BLaER1 treated with 17β-estradiol and CSF1 and Interleukin-3, amounts not matched to agents 10 nM and 100 nM (cell line): ENCODE data around the gene CD40.

Source experiments
- H3K27ac ChIP-seq, 11 experiments: shearing (Covaris generic); formaldehyde crosslinking; 2 replicates each; pipeline ENCODE4 v1.8.1; 2022
- H3K27me3 ChIP-seq, 11 experiments: shearing (Covaris generic); formaldehyde crosslinking; 2 replicates each; pipeline ENCODE4 v1.8.1; 2022
- H3K36me3 ChIP-seq, 11 experiments: shearing (Covaris generic); formaldehyde crosslinking; 2 replicates each; pipeline ENCODE4 v1.8.1; 2022
- H3K4me1 ChIP-seq, 10 experiments: shearing (Covaris generic); formaldehyde crosslinking; 2 replicates each; pipeline ENCODE4 v1.8.1; 2022
- H3K4me2 ChIP-seq, 11 experiments: shearing (Covaris generic); formaldehyde crosslinking; 2 replicates each; pipeline ENCODE4 v1.8.1; 2022
- H3K4me3 ChIP-seq, 10 experiments: shearing (Covaris generic); formaldehyde crosslinking; 2 replicates each; pipeline ENCODE4 v1.8.1; 2022
- H3K9ac ChIP-seq, 11 experiments: shearing (Covaris generic); formaldehyde crosslinking; 2 replicates each; pipeline ENCODE4 v1.8.1; 2022
- H3K9me3 ChIP-seq, 11 experiments: shearing (Covaris generic); formaldehyde crosslinking; replicated peaks in 1 of 11; 2 replicates each; pipeline ENCODE4 v1.8.1; 2022
- H4K20me1 ChIP-seq, 11 experiments: shearing (Covaris generic); formaldehyde crosslinking; 2 replicates each; pipeline ENCODE4 v1.8.1; 2022
- Cebpa-rat ChIP-seq, 11 experiments: shearing (Covaris generic); IDR thresholded peaks; 2 replicates each; pipeline ENCODE4 v1.8.1; 2022

The CD40 gene

GRCh38 chr20:46117704-46118467, at the start of gene CD40:
TSS of gene CD40 (plus strand) at chr20:46118314. CDS start at chr20:46118344, 30 bp downstream.
- Histone ChIP-seq H3K36me3 (peaks cover 8 to 19% (median 15%) of the 10 kb centered on the region in 11 experiments; a peak in 20 of 22 replicates), H3K27me3 (no peaks in the 10 kb centered on the region), H3K27ac (peak within 1 kb of the TSS; percentile 58 to 87 (median 83); a peak in 21 of 22 replicates), H3K4me3 (peak within 1 kb of the TSS; percentile 52 to 77 (median 68)), H3K4me1 (peaks cover 46 to 79% (median 63%) of the 10 kb centered on the region in 10 experiments), H3K4me2 (peak within 1 kb of the TSS; percentile 78 to 99 (median 96)), H4K20me1 (peaks cover 20 to 45% (median 43%) of the 10 kb centered on the region in 11 experiments; a peak in 20 of 22 replicates), H3K9me3 (no peaks in the 10 kb centered on the region), H3K9ac (peak within 1 kb of the TSS; percentile 66 to 82 (median 78))
- TF ChIP-seq Cebpa-rat (IDR thresholded peaks at IDR 0.05) = no peak

GRCh38 chr20:46070215-46070900, 47.8 kb upstream of the CD40 start:
- Histone ChIP-seq H3K4me1 (peaks cover 0 to 22% (median 0%) of the 10 kb centered on the region in 10 experiments; a peak in 6 of 20 replicates), H3K36me3 (peaks cover 68 to 97% (median 85%) of the 10 kb centered on the region in 11 experiments), H3K9me3 (no peaks in the 10 kb centered on the region), H3K27ac (peak overlapping the region in 1 of 11 experiments; percentile 4; a peak in 1 of 22 replicates), H4K20me1 (peaks cover 51 to 100% (median 90%) of the 10 kb centered on the region in 11 experiments; a peak in 20 of 22 replicates), H3K9ac (no peak overlapping the region), H3K27me3 (no peaks in the 10 kb centered on the region), H3K4me2 (peak overlapping the region in 3 of 11 experiments; percentile 10 to 42 (median 25); a peak in 4 of 22 replicates), H3K4me3 (no peak overlapping the region)
- TF ChIP-seq Cebpa-rat (IDR thresholded peaks at IDR 0.05) = no peak

- Histone ChIP-seq H3K4me2 (no peak overlapping the region), H4K20me1 (peaks cover 57 to 100% (median 90%) of the 10 kb centered on the region in 11 experiments; a peak in 21 of 22 replicates), H3K9ac (no peak overlapping the region), H3K27ac (no peak overlapping the region), H3K9me3 (no peaks in the 10 kb centered on the region), H3K4me3 (no peak overlapping the region), H3K27me3 (no peaks in the 10 kb centered on the region), H3K36me3 (peaks cover 68 to 97% (median 85%) of the 10 kb centered on the region in 11 experiments), H3K4me1 (peaks cover 0 to 22% (median 0%) of the 10 kb centered on the region in 10 experiments; a peak in 6 of 20 replicates)
- TF ChIP-seq Cebpa-rat (IDR thresholded peaks at IDR 0.05) = no peak
Measured at GRCh38 chr20:46071573-46071972, 46.5 kb upstream of the CD40 start.

- no peak overlapping the region for H3K9ac ChIP-seq
- no peak for TF ChIP-seq Cebpa-rat (IDR thresholded peaks at IDR 0.05)
- no peak overlapping the region for H3K4me2 ChIP-seq
- H3K27ac ChIP-seq = no peak overlapping the region
- no peaks in the 10 kb centered on the region for H3K9me3 ChIP-seq
- peaks cover 71 to 100% (median 97%) of the 10 kb centered on the region in 11 experiments; a peak in 21 of 22 replicates for H4K20me1 ChIP-seq
- H3K27me3 ChIP-seq = no peaks in the 10 kb centered on the region
- no peak overlapping the region for H3K4me3 ChIP-seq
- H3K36me3 ChIP-seq = peaks cover 68 to 97% (median 85%) of the 10 kb centered on the region in 11 experiments
- peaks cover 0 to 22% (median 0%) of the 10 kb centered on the region in 10 experiments; a peak in 6 of 20 replicates for H3K4me1 ChIP-seq
Measured at GRCh38 chr20:46073024-46073423, 45.1 kb upstream of the CD40 start.

- Histone ChIP-seq H3K4me3 (no peak overlapping the region), H3K27me3 (no peaks in the 10 kb centered on the region), H3K27ac (no peak overlapping the region), H3K36me3 (peaks cover 68 to 97% (median 85%) of the 10 kb centered on the region in 11 experiments), H3K9ac (no peak overlapping the region), H4K20me1 (peaks cover 75 to 100% (median 97%) of the 10 kb centered on the region in 11 experiments; a peak in 21 of 22 replicates), H3K4me1 (peaks cover 0 to 22% (median 0%) of the 10 kb centered on the region in 10 experiments; a peak in 6 of 20 replicates), H3K9me3 (no peaks in the 10 kb centered on the region), H3K4me2 (no peak overlapping the region)
- no peak for TF ChIP-seq Cebpa-rat (IDR thresholded peaks at IDR 0.05)
Measured at GRCh38 chr20:46073443-46073842, 44.7 kb upstream of the CD40 start.

GRCh38 chr20:46074006-46074405, 44.1 kb upstream of the CD40 start:
- H3K27ac ChIP-seq = no peak overlapping the region
- no peaks in the 10 kb centered on the region for H3K9me3 ChIP-seq
- H3K36me3 ChIP-seq = peaks cover 68 to 97% (median 85%) of the 10 kb centered on the region in 11 experiments
- H3K4me3 ChIP-seq = no peak overlapping the region
- H3K27me3 ChIP-seq = no peaks in the 10 kb centered on the region
- H3K9ac ChIP-seq = no peak overlapping the region
- TF ChIP-seq Cebpa-rat (IDR thresholded peaks at IDR 0.05) = no peak
- H4K20me1 ChIP-seq = peaks cover 78 to 100% (median 98%) of the 10 kb centered on the region in 11 experiments; a peak in 21 of 22 replicates
- H3K4me1 ChIP-seq = peaks cover 0 to 22% (median 0%) of the 10 kb centered on the region in 10 experiments; a peak in 6 of 20 replicates
- no peak overlapping the region for H3K4me2 ChIP-seq

- Histone ChIP-seq H3K4me3 (no peak overlapping the region), H4K20me1 (peaks cover 90 to 100% (median 100%) of the 10 kb centered on the region in 11 experiments), H3K4me1 (peaks cover 0 to 9% (median 0%) of the 10 kb centered on the region in 10 experiments; a peak in 6 of 20 replicates), H3K4me2 (no peak overlapping the region), H3K9ac (no peak overlapping the region), H3K36me3 (peaks cover 66 to 86% (median 76%) of the 10 kb centered on the region in 11 experiments), H3K9me3 (no peaks in the 10 kb centered on the region), H3K27me3 (no peaks in the 10 kb centered on the region), H3K27ac (no peak overlapping the region)
- TF ChIP-seq Cebpa-rat (IDR thresholded peaks at IDR 0.05) = no peak
Measured at GRCh38 chr20:46076806-46077205, 41.3 kb upstream of the CD40 start.

- Histone ChIP-seq H3K27ac (no peak overlapping the region), H3K9me3 (no peaks in the 10 kb centered on the region), H3K4me2 (no peak overlapping the region), H4K20me1 (peaks cover 91 to 100% (median 100%) of the 10 kb centered on the region in 11 experiments), H3K4me1 (peaks cover 0 to 17% (median 2%) of the 10 kb centered on the region in 10 experiments; a peak in 7 of 20 replicates), H3K4me3 (no peak overlapping the region), H3K27me3 (no peaks in the 10 kb centered on the region), H3K36me3 (peaks cover 66 to 77% (median 72%) of the 10 kb centered on the region in 11 experiments), H3K9ac (no peak overlapping the region)
- no peak for TF ChIP-seq Cebpa-rat (IDR thresholded peaks at IDR 0.05)
Measured at GRCh38 chr20:46077642-46078305, 40.3 kb upstream of the CD40 start.
